ENCODE data around the gene BORCS5. TPM values are rescaled to one million over a fixed set of nuclear protein-coding genes. Genes with fewer than 3 reads are reported as not detected.

BORCS5 gene
- total RNA-seq, 1 experiment from 2014 or later = 25.7 TPM

- Mint-ChIP-seq H3K4me3 (ENCODE audit: unreplicated experiment) (no peak overlapping the region), H3K9me3 (ENCODE audit: unreplicated experiment) (peaks cover 11% of the 10 kb centered on the region), H3K4me1 (ENCODE audit: low read depth, unreplicated experiment) (peaks cover 24% of the 10 kb centered on the region), H3K27me3 (ENCODE audit: insufficient read depth, unreplicated experiment) (no peaks in the 10 kb centered on the region), H3K27ac (ENCODE audit: unreplicated experiment) (no peak overlapping the region), H3K36me3 (ENCODE audit: insufficient read depth, unreplicated experiment) (peaks cover 11% of the 10 kb centered on the region)
- no peaks in the 10 kb centered on the region for H3K36me3 ChIP-seq (ENCODE audit: control insufficient read depth, insufficient read depth, low read length)
- peaks cover 4% of the 10 kb centered on the region; the same call in 1 of the 2 replicates for H3K9me3 ChIP-seq
- POLR2A ChIA-PET = no interaction called here
- H3K4me3 ChIP-seq (ENCODE audit: low read depth, low read length) = no peak overlapping the region
- intact Hi-C loops (cut with micrococcal nuclease; ENCODE audit: unreplicated experiment) = no loop called here
- peak in 1 of 2 experiments; percentile 17 for DNase-seq
- TF ChIP-seq, protein P1, sequence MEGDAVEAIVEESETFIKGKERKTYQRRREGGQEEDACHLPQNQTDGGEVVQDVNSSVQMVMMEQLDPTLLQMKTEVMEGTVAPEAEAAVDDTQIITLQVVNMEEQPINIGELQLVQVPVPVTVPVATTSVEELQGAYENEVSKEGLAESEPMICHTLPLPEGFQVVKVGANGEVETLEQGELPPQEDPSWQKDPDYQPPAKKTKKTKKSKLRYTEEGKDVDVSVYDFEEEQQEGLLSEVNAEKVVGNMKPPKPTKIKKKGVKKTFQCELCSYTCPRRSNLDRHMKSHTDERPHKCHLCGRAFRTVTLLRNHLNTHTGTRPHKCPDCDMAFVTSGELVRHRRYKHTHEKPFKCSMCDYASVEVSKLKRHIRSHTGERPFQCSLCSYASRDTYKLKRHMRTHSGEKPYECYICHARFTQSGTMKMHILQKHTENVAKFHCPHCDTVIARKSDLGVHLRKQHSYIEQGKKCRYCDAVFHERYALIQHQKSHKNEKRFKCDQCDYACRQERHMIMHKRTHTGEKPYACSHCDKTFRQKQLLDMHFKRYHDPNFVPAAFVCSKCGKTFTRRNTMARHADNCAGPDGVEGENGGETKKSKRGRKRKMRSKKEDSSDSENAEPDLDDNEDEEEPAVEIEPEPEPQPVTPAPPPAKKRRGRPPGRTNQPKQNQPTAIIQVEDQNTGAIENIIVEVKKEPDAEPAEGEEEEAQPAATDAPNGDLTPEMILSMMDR (IDR thresholded peaks at IDR 0.05; ENCODE audit: insufficient read depth in 1 of 2, low read depth in 1 of 2, low read length in 1 of 2, severe bottlenecking in 1 of 2, unreplicated experiment in 1 of 2) = no peak
- H3K27me3 ChIP-seq (replicated peaks; ENCODE audit: control insufficient read depth, insufficient read depth, low read length) = no peaks in the 10 kb centered on the region
- peaks cover 10% of the 10 kb centered on the region for H3K4me1 ChIP-seq
- CTCF ChIA-PET = interaction anchor here (0.6 kb wide), 1 partner anchor 186 kb away, joined by 6 read pairs; no protein-coding TSS in a partner anchor
- BruUV-seq (replicated peaks) = no TSS peak
Measured at GRCh38 chr12:12326262-12326661, 30.6 kb upstream of the BORCS5 start.

DNA sequence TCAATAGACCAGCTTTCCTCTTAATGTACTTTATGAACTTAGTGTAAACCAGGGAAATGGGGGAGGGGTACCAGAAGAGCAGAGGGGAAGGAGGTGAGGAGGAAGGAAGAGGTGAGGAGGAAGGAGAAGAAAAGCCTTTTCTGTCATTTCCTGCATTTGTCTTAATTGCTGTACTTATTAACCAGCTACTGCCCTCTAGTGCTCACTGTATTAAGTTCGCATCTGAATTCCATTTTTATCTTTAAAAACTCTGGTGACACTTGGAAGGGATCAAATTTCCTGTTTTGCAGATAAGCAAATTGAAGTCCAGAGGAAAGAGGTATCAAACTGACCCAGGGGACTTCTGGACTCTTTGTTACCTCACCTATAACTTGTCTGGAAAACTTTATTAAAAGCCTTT is 29.1 kb upstream of the BORCS5 start:
- intact Hi-C loops (cut with micrococcal nuclease; ENCODE audit: unreplicated experiment) = loop anchor here (1.0 kb wide), 2 partner anchors 61 to 246 kb away; partner anchors contain the start of gene LRP6
- peaks cover under 1% of the 10 kb centered on the region for H3K9me3 Mint-ChIP-seq (ENCODE audit: unreplicated experiment)
- H3K36me3 Mint-ChIP-seq (ENCODE audit: insufficient read depth, unreplicated experiment) = no peaks in the 10 kb centered on the region
- H3K27ac Mint-ChIP-seq (ENCODE audit: unreplicated experiment) = no peak overlapping the region
- BruUV-seq (replicated peaks) = no TSS peak
- ChIA-PET CTCF (interaction anchor here (1.0 to 2.5 kb wide), 9 partner anchors 22 to 295 kb away, joined by 3 to 19 read pairs (median 5); partner anchors contain the start of genes BCL2L14 and MANSC1), POLR2A (interaction anchor here (1.0 to 1.3 kb wide), 2 partner anchors 61 to 257 kb away, joined by 3 to 10 read pairs; partner anchors contain the start of genes BCL2L14 and LRP6)
- no peaks in the 10 kb centered on the region for H3K36me3 ChIP-seq (ENCODE audit: control insufficient read depth, insufficient read depth, low read length)
- no peaks in the 10 kb centered on the region for H3K27me3 Mint-ChIP-seq (ENCODE audit: insufficient read depth, unreplicated experiment)
- TF ChIP-seq, protein P1 (IDR thresholded peaks at IDR 0.05; ENCODE audit: insufficient read depth in 1 of 2, low read depth in 1 of 2, low read length in 1 of 2, severe bottlenecking in 1 of 2, unreplicated experiment in 1 of 2) = peak; percentile 83 to 84
- no peaks in the 10 kb centered on the region for H3K27me3 ChIP-seq (replicated peaks; ENCODE audit: control insufficient read depth, insufficient read depth, low read length)
- DNase-seq = peak in 1 of 2 experiments; percentile 69
- H3K4me3 ChIP-seq (ENCODE audit: low read depth, low read length) = no peak overlapping the region
- peaks cover 17% of the 10 kb centered on the region for H3K4me1 ChIP-seq
- peaks cover 23% of the 10 kb centered on the region for H3K4me1 Mint-ChIP-seq (ENCODE audit: low read depth, unreplicated experiment)
- no peak overlapping the region for H3K4me3 Mint-ChIP-seq (ENCODE audit: unreplicated experiment)
- no peaks in the 10 kb centered on the region for H3K9me3 ChIP-seq

DNA sequence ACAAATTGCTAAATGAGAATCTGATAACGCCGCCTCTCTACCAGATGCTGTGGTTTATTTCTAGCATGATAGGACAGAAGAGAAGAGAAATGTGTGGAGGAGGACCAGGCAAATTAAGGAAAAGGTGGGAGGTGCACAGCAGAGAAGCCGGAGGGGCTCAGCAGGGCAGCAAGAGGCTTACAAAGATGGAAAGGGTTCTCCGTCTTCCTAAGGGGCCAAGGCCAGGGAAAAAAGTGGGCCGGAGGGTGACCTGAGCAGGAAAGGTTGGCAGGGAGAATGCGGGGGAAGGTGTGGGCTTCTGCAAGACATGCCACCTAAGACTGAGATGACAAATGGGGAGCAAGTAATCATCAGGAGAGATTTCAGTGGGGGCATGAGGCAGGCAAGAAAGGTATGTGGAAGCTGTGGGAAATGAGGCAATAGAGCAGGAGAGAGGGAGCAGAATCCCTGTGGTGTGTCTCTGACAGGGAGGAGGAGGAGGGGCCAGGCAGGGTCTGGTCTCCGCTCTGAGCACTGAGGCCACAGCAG is 25.6 kb upstream of the BORCS5 start:
- Mint-ChIP-seq H3K4me1 (ENCODE audit: low read depth, unreplicated experiment) (peaks cover 38% of the 10 kb centered on the region), H3K9me3 (ENCODE audit: unreplicated experiment) (no peaks in the 10 kb centered on the region), H3K36me3 (ENCODE audit: insufficient read depth, unreplicated experiment) (no peaks in the 10 kb centered on the region), H3K4me3 (ENCODE audit: unreplicated experiment) (no peak overlapping the region), H3K27ac (ENCODE audit: unreplicated experiment) (no peak overlapping the region), H3K27me3 (ENCODE audit: insufficient read depth, unreplicated experiment) (no peaks in the 10 kb centered on the region)
- Histone ChIP-seq H3K4me1 (peaks cover 22% of the 10 kb centered on the region), H3K27me3 (replicated peaks; ENCODE audit: control insufficient read depth, insufficient read depth, low read length) (no peaks in the 10 kb centered on the region), H3K36me3 (ENCODE audit: control insufficient read depth, insufficient read depth, low read length) (no peaks in the 10 kb centered on the region), H3K4me3 (ENCODE audit: low read depth, low read length) (no peak overlapping the region), H3K9me3 (no peaks in the 10 kb centered on the region)
- BruUV-seq (replicated peaks) = no TSS peak
- POLR2A ChIA-PET = no interaction called here
- intact Hi-C loops (cut with micrococcal nuclease; ENCODE audit: unreplicated experiment) = no loop called here
- no peak for DNase-seq
- TF ChIP-seq, protein P1 (IDR thresholded peaks at IDR 0.05; ENCODE audit: insufficient read depth in 1 of 2, low read depth in 1 of 2, low read length in 1 of 2, severe bottlenecking in 1 of 2, unreplicated experiment in 1 of 2) = no peak
- CTCF ChIA-PET = interaction anchor here (0.9 to 4.3 kb wide), 2 partner anchors 11 to 249 kb away, joined by 3 to 21 read pairs; no protein-coding TSS in a partner anchor

Measured in Caco-2 (cell line).